NT2/D1 (cell line): Measurements from ENCODE around the gene HECW1.

Source experiments
- SUZ12 ChIP-seq: IDR thresholded peaks from 2 replicates; pipeline ENCODE4 v1.6.1; 2011; ENCODE audit not compliant: insufficient read length, insufficient read depth; ENCODE audit errors: extremely low read depth
- YY1 ChIP-seq: IDR thresholded peaks from 2 replicates; pipeline ENCODE4 v1.6.1; 2011; ENCODE audit not compliant: insufficient read length, insufficient read depth
- ZNF274 ChIP-seq: IDR thresholded peaks from 2 replicates; pipeline ENCODE4 v1.6.1; 2011; ENCODE audit warnings: mild to moderate bottlenecking, low read depth, low read length

DNA sequence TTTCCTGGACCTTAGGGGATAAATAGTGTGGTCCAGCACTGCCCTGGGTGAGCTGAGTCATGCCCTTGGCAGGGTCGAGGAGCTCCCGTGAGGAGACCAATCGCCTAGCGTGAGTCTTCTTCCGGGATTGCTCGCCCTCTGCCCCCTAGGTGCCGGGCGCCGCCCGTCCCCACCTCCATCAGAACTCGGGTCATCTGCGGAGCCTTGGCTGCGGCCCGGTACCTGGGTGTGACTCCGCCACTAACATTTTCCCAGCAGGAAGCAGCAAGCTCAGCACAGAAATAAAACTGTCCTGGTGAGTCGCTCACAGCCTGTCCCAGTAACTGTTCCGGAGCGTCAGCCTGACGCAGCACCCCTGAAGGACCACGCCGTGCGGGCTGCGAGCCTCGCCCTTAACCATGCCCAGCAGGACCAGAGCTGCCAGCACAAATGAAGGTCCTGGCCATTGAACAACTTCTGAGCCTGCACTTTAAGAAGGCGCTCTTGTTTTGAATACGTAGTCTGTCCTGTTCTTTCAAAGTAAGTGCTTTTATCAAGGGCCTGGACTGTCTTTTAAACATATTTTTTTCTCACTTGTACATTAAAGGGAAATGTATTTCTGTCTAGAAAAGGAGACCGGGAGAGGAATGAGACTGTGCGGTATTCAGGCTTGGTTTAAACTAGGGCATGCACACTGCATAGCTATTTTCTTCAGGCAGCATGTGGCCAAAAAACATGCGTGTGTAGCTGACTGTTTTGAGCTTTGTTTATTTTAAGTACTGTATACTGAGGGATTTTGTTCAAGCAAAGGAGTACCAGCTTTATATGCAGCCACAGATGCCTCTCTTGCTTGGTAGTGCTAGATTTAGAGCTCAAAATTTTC lies 136.7 kb downstream of the HECW1 start:
- no peak for TF ChIP-seq SUZ12
- no peak for TF ChIP-seq YY1
- no peak for TF ChIP-seq ZNF274
